ENCODE data around the gene SDK1.

DNA sequence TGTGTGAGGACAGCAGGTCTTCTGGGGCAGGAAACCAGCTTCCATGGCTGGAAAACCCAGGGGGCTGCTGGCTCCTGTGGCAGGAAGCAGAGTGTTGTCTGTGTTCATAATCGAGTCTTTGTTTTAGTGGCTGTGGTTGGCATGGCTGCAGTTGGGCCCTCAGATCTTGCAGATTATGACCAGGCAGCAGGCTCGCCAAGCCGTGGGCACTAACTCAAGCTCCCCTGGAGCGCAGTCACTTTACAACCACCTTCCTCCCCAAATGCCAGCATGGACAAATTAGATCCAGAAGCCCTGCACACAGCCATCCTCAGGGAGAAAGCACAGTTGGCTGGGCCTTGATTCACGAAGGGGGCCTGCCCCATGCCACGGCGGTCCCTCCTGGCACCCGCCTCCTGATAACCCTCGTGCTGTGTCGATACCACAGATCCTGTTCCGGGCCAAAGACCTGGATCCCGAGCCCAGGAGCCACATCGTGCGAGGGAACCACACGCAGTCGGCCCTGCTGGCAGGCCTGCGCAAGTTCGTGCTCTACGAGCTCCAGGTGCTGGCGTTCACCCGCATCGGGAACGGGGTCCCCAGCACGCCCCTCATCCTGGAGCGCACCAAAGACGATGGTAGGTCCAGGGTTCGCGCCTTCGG is 828.5 kb downstream of the SDK1 start:
- TF ChIP-seq POLR2A (IDR thresholded peaks at IDR 0.05; ENCODE audit: low read length): no peak
- TF ChIP-seq, protein P1, sequence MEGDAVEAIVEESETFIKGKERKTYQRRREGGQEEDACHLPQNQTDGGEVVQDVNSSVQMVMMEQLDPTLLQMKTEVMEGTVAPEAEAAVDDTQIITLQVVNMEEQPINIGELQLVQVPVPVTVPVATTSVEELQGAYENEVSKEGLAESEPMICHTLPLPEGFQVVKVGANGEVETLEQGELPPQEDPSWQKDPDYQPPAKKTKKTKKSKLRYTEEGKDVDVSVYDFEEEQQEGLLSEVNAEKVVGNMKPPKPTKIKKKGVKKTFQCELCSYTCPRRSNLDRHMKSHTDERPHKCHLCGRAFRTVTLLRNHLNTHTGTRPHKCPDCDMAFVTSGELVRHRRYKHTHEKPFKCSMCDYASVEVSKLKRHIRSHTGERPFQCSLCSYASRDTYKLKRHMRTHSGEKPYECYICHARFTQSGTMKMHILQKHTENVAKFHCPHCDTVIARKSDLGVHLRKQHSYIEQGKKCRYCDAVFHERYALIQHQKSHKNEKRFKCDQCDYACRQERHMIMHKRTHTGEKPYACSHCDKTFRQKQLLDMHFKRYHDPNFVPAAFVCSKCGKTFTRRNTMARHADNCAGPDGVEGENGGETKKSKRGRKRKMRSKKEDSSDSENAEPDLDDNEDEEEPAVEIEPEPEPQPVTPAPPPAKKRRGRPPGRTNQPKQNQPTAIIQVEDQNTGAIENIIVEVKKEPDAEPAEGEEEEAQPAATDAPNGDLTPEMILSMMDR (IDR thresholded peaks at IDR 0.05): no peak
- TF ChIP-seq SREBF2 (IDR thresholded peaks at IDR 0.05): no peak
- TF ChIP-seq MAFK (IDR thresholded peaks at IDR 0.05; ENCODE audit: partially characterized antibody): no peak
- TF ChIP-seq RAD21 (conservative IDR thresholded peaks at IDR 0.05 in 1 of 2, IDR thresholded peaks at IDR 0.05 in 1 of 2): no peak
- TF ChIP-seq RARB (CRISPR knock-in tag; IDR thresholded peaks at IDR 0.05): no peak
- TF ChIP-seq ESRRA (IDR thresholded peaks at IDR 0.05; ENCODE audit: borderline replicate concordance, low read length): no peak
- TF ChIP-seq MYC (IDR thresholded peaks at IDR 0.05; ENCODE audit: borderline replicate concordance, low read length): no peak
- TF ChIP-seq, protein P2, sequence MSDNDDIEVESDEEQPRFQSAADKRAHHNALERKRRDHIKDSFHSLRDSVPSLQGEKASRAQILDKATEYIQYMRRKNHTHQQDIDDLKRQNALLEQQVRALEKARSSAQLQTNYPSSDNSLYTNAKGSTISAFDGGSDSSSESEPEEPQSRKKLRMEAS (IDR thresholded peaks at IDR 0.05): no peak

Data from A549 (cell line).